Uterus (tissue), 4 donors: ENCODE measurements around the gene ACSS1. TPM values are rescaled to one million over a fixed set of nuclear protein-coding genes. Genes with fewer than 3 reads are reported as not detected.

ENCODE experiments used
- DNase-seq, 2 donors: peaks; one replicate each; pipeline ENCODE4 v3.0.0-alpha.2; 2019 to 2020
- H3K27ac ChIP-seq, 2 donors: fragments of 200-600 bp; sonication (generic); 1 replicate in 1 of 2; 2 replicates in 1 of 2; pipeline ENCODE4 v1.5.1; 2016 to 2018
- H3K27me3 ChIP-seq, 2 donors: fragments of 200-600 bp; sonication (generic); one replicate each; pipeline ENCODE4 v1.5.1; 2018 to 2019; ENCODE audit warnings: control low read depth in 1 of 2
- H3K36me3 ChIP-seq, 2 donors: fragments of 200-600 bp; sonication (generic); one replicate each; pipeline ENCODE4 v1.5.1; 2019; ENCODE audit warnings: control low read depth in 1 of 2
- H3K4me1 ChIP-seq, 2 donors: fragments of 200-600 bp; sonication (generic); one replicate each; pipeline ENCODE4 v1.5.1; 2018 to 2019; ENCODE audit warnings: control low read depth in 1 of 2
- H3K4me3 ChIP-seq, 2 donors: fragments of 200-600 bp; sonication (generic); 1 replicate in 1 of 2; 2 replicates in 1 of 2; pipeline ENCODE4 v1.5.1; 2018 to 2019; ENCODE audit warnings: mild to moderate bottlenecking in 1 of 2
- H3K9me3 ChIP-seq, 2 donors: fragments of 200-600 bp; sonication (generic); one replicate each; pipeline ENCODE4 v1.5.1; 2019; ENCODE audit warnings: control low read depth in 1 of 2
- CTCF ChIP-seq, 4 experiments: fragments of 200-600 bp in 2 of 4; fragments of 450-650 bp in 2 of 4; sonication (generic) in 2 of 4; IDR thresholded peaks; one replicate each; pipeline ENCODE4 v1.5.1; 2016 to 2019; ENCODE audit warnings: antibody characterized with exemption in 4 of 4, mild to moderate bottlenecking in 2 of 4, moderate library complexity in 1 of 4
- POLR2A ChIP-seq, 2 donors: fragments of 450-650 bp; IDR thresholded peaks; one replicate each; pipeline ENCODE4 v1.6.1; 2016; ENCODE audit warnings: antibody characterized with exemption in 2 of 2, mild to moderate bottlenecking in 1 of 2, moderate library complexity in 1 of 2
- intact Hi-C: fragments of 100-400 bp; cut with DNase I; formaldehyde crosslinking; loops from one replicate; pipeline ENCODE4 v1.15.1; 2023; ENCODE audit warnings: low total_unique reads
- total RNA-seq, 4 donors: library from RNA; depleted of rRNA in 3 of 4; stranded (reverse); fragments of >200 nt in 3 of 4; gene quantifications; one replicate each; pipeline versions ENCODE4 v1.1.0 to v1.2.4, GENCODE V29; 2014 to 2023
- donor health status: DM: yes; HTN: yes; CAD: no.

ACSS1 gene
- total RNA-seq, 4 donors from 2014 or later, result 11.8 to 35.1 (median 23.1) TPM

GRCh38 chr20:25054995-25055629 lies 2.8 kb downstream of the ACSS1 start:
- no peak overlapping the region for H3K4me3 ChIP-seq
- DNase-seq, result peak in 1 of 2 donors; percentile 20

GRCh38 chr20:25054096-25054820 lies 3.7 kb downstream of the ACSS1 start:
- TF ChIP-seq POLR2A (IDR thresholded peaks at IDR 0.05) (no peak), CTCF (IDR thresholded peaks at IDR 0.05) (no peak)
- DNase-seq, result peak in 1 of 2 donors; percentile 10
- intact Hi-C loops, result no loop called here

More at GRCh38 chr20:25054995-25055629, 2.8 kb downstream of the ACSS1 start:
- TF ChIP-seq POLR2A (IDR thresholded peaks at IDR 0.05) (no peak), CTCF (IDR thresholded peaks at IDR 0.05) (no peak)
- Histone ChIP-seq H3K9me3 (no peaks in the 10 kb centered on the region), H3K27me3 (no peaks in the 10 kb centered on the region), H3K4me1 (peaks cover 31 to 37% of the 10 kb centered on the region in 2 donors), H3K36me3 (no peaks in the 10 kb centered on the region), H3K27ac (peak overlapping the region; percentile 90 to 94)
- intact Hi-C loops, result no loop called here

GRCh38 chr20:25053255-25054031 lies 4.5 kb downstream of the ACSS1 start:
- intact Hi-C loops, result no loop called here
- Histone ChIP-seq H3K27me3 (no peaks in the 10 kb centered on the region), H3K27ac (peak overlapping the region; percentile 90 to 94), H3K9me3 (no peaks in the 10 kb centered on the region), H3K4me3 (no peak overlapping the region), H3K4me1 (peaks cover 28 to 37% of the 10 kb centered on the region in 2 donors), H3K36me3 (no peaks in the 10 kb centered on the region)
- no peak for TF ChIP-seq POLR2A (IDR thresholded peaks at IDR 0.05)
- DNase-seq, result peak; percentile 70 to 81

More at GRCh38 chr20:25054096-25054820, 3.7 kb downstream of the ACSS1 start:
- peaks cover 31 to 37% of the 10 kb centered on the region in 2 donors for H3K4me1 ChIP-seq
- no peak overlapping the region for H3K4me3 ChIP-seq
- H3K36me3 ChIP-seq, result no peaks in the 10 kb centered on the region
- H3K27me3 ChIP-seq, result no peaks in the 10 kb centered on the region
- peak overlapping the region; percentile 90 to 94 for H3K27ac ChIP-seq
- no peaks in the 10 kb centered on the region for H3K9me3 ChIP-seq

GRCh38 chr20:25052255-25053194 lies 5.4 kb downstream of the ACSS1 start:
- Histone ChIP-seq H3K9me3 (no peaks in the 10 kb centered on the region), H3K4me3 (no peak overlapping the region), H3K27me3 (no peaks in the 10 kb centered on the region), H3K27ac (peak overlapping the region; percentile 90 to 94), H3K36me3 (no peaks in the 10 kb centered on the region), H3K4me1 (peaks cover 28 to 37% of the 10 kb centered on the region in 2 donors)
- intact Hi-C loops, result no loop called here
- DNase-seq, result peak; percentile 54 to 55
- TF ChIP-seq CTCF (IDR thresholded peaks at IDR 0.05), result no peak
- TF ChIP-seq POLR2A (IDR thresholded peaks at IDR 0.05), result no peak
